ENCODE measurements around the gene ABCD3.

ABCD3 gene

DNA sequence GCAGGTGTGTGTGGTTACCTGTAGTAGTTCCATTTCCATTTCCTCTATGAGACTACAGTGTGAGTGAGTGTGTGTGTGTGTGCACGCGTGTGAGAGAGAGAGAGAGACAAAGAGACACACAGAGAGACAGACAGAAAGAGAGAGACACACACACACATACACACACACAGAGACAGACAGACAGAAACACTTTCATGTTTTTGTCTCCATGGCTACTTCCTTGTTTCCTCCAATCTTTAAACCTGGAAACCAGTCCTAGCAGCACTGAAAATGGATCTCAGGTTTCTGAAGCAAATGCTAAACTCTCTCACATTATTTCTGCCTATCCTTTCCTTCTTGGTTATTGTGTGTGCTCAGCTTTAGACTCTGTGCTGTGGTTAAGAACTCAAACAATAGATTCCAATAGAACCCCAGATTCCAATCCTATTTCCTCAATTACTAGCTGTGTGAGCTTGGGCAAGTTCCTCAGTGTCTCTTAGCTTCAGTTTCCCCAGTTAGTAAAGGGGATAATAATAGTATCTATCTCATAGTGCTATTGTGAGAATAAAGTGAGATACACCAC is 22.4 kb upstream of the ABCD3 start:
- peak in 1 of 2 experiments; percentile 10 for DNase-seq (ENCODE audit: low read depth in 1 of 2, low spot score in 1 of 2)
- TF ChIP-seq JUND (IDR thresholded peaks at IDR 0.05; ENCODE audit: low read depth), result no peak
- in situ Hi-C loops (cut with HindIII; ENCODE audit: low pct_unique_long_range_greater_than_20kb, low sequenced_read_pairs), result no loop called here

GRCh38 chr1:94396356-94397010 is 21.7 kb upstream of the ABCD3 start:
- no peak for TF ChIP-seq JUND (IDR thresholded peaks at IDR 0.05; ENCODE audit: low read depth)
- no peak for DNase-seq (ENCODE audit: low read depth in 1 of 2, low spot score in 1 of 2)
- in situ Hi-C loops (cut with HindIII; ENCODE audit: low pct_unique_long_range_greater_than_20kb, low sequenced_read_pairs), result no loop called here

DNA sequence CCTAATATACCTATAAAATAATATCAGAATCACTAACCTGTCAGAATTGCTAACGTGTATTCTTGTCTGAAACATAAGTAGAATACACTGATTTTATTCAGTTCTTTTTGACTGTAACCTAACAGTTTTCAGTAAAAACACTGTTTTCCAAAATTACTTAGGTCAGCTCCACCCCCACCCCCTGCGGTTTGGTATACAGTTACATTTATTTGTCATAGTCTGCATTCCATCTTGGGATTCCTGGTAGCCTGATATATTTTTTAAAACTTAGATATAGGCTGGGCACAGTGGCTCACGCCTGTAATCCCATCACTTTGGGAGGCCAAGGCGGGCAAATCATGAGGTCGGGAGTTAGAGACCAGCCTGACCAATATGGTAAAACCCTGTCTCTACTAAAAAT is 19.8 kb upstream of the ABCD3 start:
- in situ Hi-C loops (cut with HindIII; ENCODE audit: low pct_unique_long_range_greater_than_20kb, low sequenced_read_pairs), result no loop called here
- TF ChIP-seq JUND (IDR thresholded peaks at IDR 0.05; ENCODE audit: low read depth), result no peak
- no peak for DNase-seq (ENCODE audit: low read depth in 1 of 2, low spot score in 1 of 2)

GRCh38 chr1:94399453-94399852 is 18.7 kb upstream of the ABCD3 start:
- in situ Hi-C loops (cut with HindIII; ENCODE audit: low pct_unique_long_range_greater_than_20kb, low sequenced_read_pairs), result no loop called here

GRCh38 chr1:94401206-94401605 is 17.0 kb upstream of the ABCD3 start:
- TF ChIP-seq JUND (IDR thresholded peaks at IDR 0.05; ENCODE audit: low read depth), result no peak
- in situ Hi-C loops (cut with HindIII; ENCODE audit: low pct_unique_long_range_greater_than_20kb, low sequenced_read_pairs), result no loop called here
- DNase-seq (ENCODE audit: low read depth in 1 of 2, low spot score in 1 of 2), result no peak

More at GRCh38 chr1:94399453-94399852, 18.7 kb upstream of the ABCD3 start:
- no peak for DNase-seq (ENCODE audit: low read depth in 1 of 2, low spot score in 1 of 2)
- TF ChIP-seq JUND (IDR thresholded peaks at IDR 0.05; ENCODE audit: low read depth), result no peak

DNA sequence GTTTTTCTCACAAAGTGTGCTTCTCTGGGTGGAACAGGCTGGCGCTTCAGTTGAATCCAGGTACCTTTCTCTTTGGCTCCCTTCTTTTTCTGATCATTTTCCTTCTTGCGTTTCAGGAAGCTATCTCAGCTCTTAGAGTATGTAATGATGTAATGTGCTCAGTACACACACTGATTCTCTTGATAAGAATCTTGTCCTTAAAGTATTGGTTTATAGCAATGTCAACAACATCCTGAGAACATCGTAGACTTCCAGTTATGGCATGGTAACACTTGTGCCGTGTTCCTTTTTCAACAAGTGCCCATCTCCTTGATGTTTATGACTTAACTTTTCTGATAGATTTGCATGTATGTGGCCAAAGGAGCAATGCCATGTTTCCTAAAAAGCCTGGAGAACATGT is 11.7 kb upstream of the ABCD3 start:
- TF ChIP-seq JUND (IDR thresholded peaks at IDR 0.05; ENCODE audit: low read depth), result no peak
- in situ Hi-C loops (cut with HindIII; ENCODE audit: low pct_unique_long_range_greater_than_20kb, low sequenced_read_pairs), result no loop called here
- DNase-seq (ENCODE audit: low read depth in 1 of 2, low spot score in 1 of 2), result peak in 1 of 2 experiments; percentile 25

DNA sequence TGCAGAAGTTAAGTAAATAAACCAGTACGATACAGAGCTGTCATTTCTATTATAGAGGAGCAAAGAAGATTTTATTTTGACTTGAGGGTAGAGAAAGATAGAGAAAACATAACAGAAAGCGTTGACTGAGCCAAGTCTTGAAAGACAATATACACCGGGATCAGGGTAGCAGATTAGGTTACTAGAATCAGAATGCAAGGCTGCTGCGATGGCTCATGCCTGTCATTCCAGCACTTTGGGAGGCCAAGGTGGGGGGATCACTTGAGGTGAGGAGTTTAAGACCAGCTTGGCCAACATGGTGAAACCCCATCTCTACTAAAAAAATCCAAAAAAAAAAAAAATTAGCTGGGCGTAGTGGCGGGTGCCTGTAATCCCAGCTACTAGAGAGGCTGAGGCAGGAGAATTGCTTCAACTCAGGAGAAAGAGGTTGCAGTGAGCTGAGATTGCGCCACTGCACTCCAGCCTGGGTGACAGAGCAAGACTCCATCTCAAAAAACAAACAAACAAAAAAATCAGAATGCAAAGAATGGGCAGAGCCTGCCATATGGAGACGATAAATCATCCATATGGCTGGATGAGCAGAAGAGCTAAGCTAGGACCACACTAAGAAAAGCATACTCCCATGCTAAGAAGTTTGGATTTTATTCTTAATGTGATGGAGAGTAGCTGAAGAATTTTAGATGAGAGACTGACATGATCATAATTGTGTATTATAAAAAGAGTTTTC is 9.9 kb upstream of the ABCD3 start:
- in situ Hi-C loops (cut with HindIII; ENCODE audit: low pct_unique_long_range_greater_than_20kb, low sequenced_read_pairs), result no loop called here
- no peak for DNase-seq (ENCODE audit: low read depth in 1 of 2, low spot score in 1 of 2)
- no peak for TF ChIP-seq JUND (IDR thresholded peaks at IDR 0.05; ENCODE audit: low read depth)

GRCh38 chr1:94411237-94411636 is 7.0 kb upstream of the ABCD3 start:
- in situ Hi-C loops (cut with HindIII; ENCODE audit: low pct_unique_long_range_greater_than_20kb, low sequenced_read_pairs), result no loop called here
- TF ChIP-seq JUND (IDR thresholded peaks at IDR 0.05; ENCODE audit: low read depth), result no peak
- no peak for DNase-seq (ENCODE audit: low read depth in 1 of 2, low spot score in 1 of 2)

DNA sequence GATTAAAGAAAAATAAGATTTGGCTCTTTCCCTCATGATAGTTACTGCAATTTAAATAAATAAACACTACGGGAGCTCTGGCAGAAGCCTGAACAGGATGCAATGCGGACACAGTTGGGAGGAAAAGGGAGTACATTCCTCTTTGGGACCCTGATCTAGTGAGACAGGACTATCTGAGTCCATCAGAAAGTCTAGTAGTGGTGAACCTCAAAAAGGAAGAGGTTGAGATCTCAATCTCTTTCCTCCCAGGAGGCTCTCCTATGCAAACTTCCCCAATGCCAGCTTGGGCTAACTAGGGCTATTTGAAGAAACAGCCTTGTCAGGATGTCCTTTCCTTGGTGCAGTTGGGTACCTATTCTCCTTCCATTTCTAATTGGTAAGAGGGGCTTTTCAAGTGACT is 4.9 kb upstream of the ABCD3 start:
- no peak for DNase-seq (ENCODE audit: low read depth in 1 of 2, low spot score in 1 of 2)
- no peak for TF ChIP-seq JUND (IDR thresholded peaks at IDR 0.05; ENCODE audit: low read depth)
- in situ Hi-C loops (cut with HindIII; ENCODE audit: low pct_unique_long_range_greater_than_20kb, low sequenced_read_pairs), result no loop called here

GRCh38 chr1:94416901-94417727 is 1.1 kb upstream of the ABCD3 start:
- TF ChIP-seq JUND (IDR thresholded peaks at IDR 0.05; ENCODE audit: low read depth), result no peak
- DNase-seq (ENCODE audit: low read depth in 1 of 2, low spot score in 1 of 2), result no peak
- in situ Hi-C loops (cut with HindIII; ENCODE audit: low pct_unique_long_range_greater_than_20kb, low sequenced_read_pairs), result no loop called here

DNA sequence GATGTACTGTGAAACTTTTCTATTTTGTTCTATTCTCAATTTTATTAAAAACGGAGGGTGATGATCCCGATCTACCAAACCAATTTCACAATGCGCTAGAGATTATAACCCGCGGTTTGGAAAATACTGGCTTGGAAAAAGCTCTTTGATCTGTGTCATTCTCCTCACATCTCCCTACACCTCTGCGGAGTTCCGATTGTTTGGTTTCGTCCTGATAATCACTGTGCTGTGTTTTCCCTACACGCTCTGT is 536 bp upstream of the ABCD3 start:
- DNase-seq (ENCODE audit: low read depth in 1 of 2, low spot score in 1 of 2), result no peak
- no peak for TF ChIP-seq JUND (IDR thresholded peaks at IDR 0.05; ENCODE audit: low read depth)
- in situ Hi-C loops (cut with HindIII; ENCODE audit: low pct_unique_long_range_greater_than_20kb, low sequenced_read_pairs), result no loop called here

GRCh38 chr1:94418664-94419655 is 771 bp downstream of the ABCD3 start:
- no peak for TF ChIP-seq JUND (IDR thresholded peaks at IDR 0.05; ENCODE audit: low read depth)
- in situ Hi-C loops (cut with HindIII; ENCODE audit: low pct_unique_long_range_greater_than_20kb, low sequenced_read_pairs), result no loop called here
- DNase-seq (ENCODE audit: low read depth in 1 of 2, low spot score in 1 of 2), result peak in 1 of 2 experiments; percentile 55

All from T47D (cell line).